Measurements from ENCODE around the gene RIC3. TPM values are rescaled to one million over a fixed set of nuclear protein-coding genes. Genes with fewer than 3 reads are reported as not detected.

The RIC3 gene
- total RNA-seq, 1 experiment from 2014 or later, result not detected

- Histone ChIP-seq H3F3A (ENCODE audit: low read length, unreplicated experiment) (no peaks in the 10 kb centered on the region), H3K79me2 (ENCODE audit: low read length) (no peaks in the 10 kb centered on the region), H2AFZ (ENCODE audit: low read length) (no peak overlapping the region), H3K27me3 (ENCODE audit: low read length) (no peaks in the 10 kb centered on the region), H3K36me3 (ENCODE audit: low read depth, low read length) (no peaks in the 10 kb centered on the region), H3K27ac (ENCODE audit: low read length) (no peak overlapping the region), H3K9me3 (ENCODE audit: low read length) (no peaks in the 10 kb centered on the region), H3K4me1 (ENCODE audit: insufficient read depth, low read length) (no peaks in the 10 kb centered on the region), H4K20me1 (ENCODE audit: low read length) (no peaks in the 10 kb centered on the region), H3K9me2 (replicated peaks; ENCODE audit: low read length) (no peaks in the 10 kb centered on the region), H3K9ac (ENCODE audit: low read length) (no peak overlapping the region), H3K4me3 (ENCODE audit: low read length) (no peak overlapping the region), H3K4me2 (ENCODE audit: low read length) (no peak overlapping the region)
- DNase-seq, result no peak
- CTCF ChIA-PET, result no interaction called here
- POLR2A ChIA-PET (ENCODE audit: unreplicated experiment), result no interaction called here
- BruUV-seq (replicated peaks), result no TSS peak
- intact Hi-C loops (cut with micrococcal nuclease), result no loop called here
- TF ChIP-seq CTCF (conservative IDR thresholded peaks at IDR 0.05; ENCODE audit: low read depth, low read length) (no peak), EZH2phosphoT487 (IDR thresholded peaks at IDR 0.05; ENCODE audit: borderline replicate concordance, low read length) (no peak), EZH2 (IDR thresholded peaks at IDR 0.05; ENCODE audit: low read length, unreplicated experiment) (no peak)
- no peak for ATAC-seq
Measured at GRCh38 chr11:8060801-8061554, 107.8 kb downstream of the RIC3 start.

GRCh38 chr11:8060146-8060719, 108.6 kb downstream of the RIC3 start:
- no peak overlapping the region for H3K27ac ChIP-seq (ENCODE audit: low read length)
- TF ChIP-seq EZH2 (IDR thresholded peaks at IDR 0.05; ENCODE audit: low read length, unreplicated experiment) (no peak), EZH2phosphoT487 (IDR thresholded peaks at IDR 0.05; ENCODE audit: borderline replicate concordance, low read length) (no peak), CTCF (conservative IDR thresholded peaks at IDR 0.05; ENCODE audit: low read depth, low read length) (no peak)
- H2AFZ ChIP-seq (ENCODE audit: low read length), result no peak overlapping the region
- H3K36me3 ChIP-seq (ENCODE audit: low read depth, low read length), result no peaks in the 10 kb centered on the region
- no peaks in the 10 kb centered on the region for H3K27me3 ChIP-seq (ENCODE audit: low read length)
- intact Hi-C loops (cut with micrococcal nuclease), result no loop called here
- no peaks in the 10 kb centered on the region for H3K79me2 ChIP-seq (ENCODE audit: low read length)
- POLR2A ChIA-PET (ENCODE audit: unreplicated experiment), result no interaction called here
- no peaks in the 10 kb centered on the region for H3K4me1 ChIP-seq (ENCODE audit: insufficient read depth, low read length)
- H3K4me2 ChIP-seq (ENCODE audit: low read length), result no peak overlapping the region
- no peaks in the 10 kb centered on the region for H3F3A ChIP-seq (ENCODE audit: low read length, unreplicated experiment)
- BruUV-seq (replicated peaks), result no TSS peak
- H4K20me1 ChIP-seq (ENCODE audit: low read length), result no peaks in the 10 kb centered on the region
- DNase-seq (no peak), ATAC-seq (no peak)
- H3K9me3 ChIP-seq (ENCODE audit: low read length), result no peaks in the 10 kb centered on the region
- no peaks in the 10 kb centered on the region for H3K9me2 ChIP-seq (replicated peaks; ENCODE audit: low read length)
- no peak overlapping the region for H3K4me3 ChIP-seq (ENCODE audit: low read length)
- H3K9ac ChIP-seq (ENCODE audit: low read length), result no peak overlapping the region
- CTCF ChIA-PET, result no interaction called here

- no peak overlapping the region for H3K9ac ChIP-seq (ENCODE audit: low read length)
- H3K27ac ChIP-seq (ENCODE audit: low read length), result no peak overlapping the region
- no TSS peak for BruUV-seq (replicated peaks)
- no peaks in the 10 kb centered on the region for H3F3A ChIP-seq (ENCODE audit: low read length, unreplicated experiment)
- DNase-seq, result no peak
- no peak for TF ChIP-seq CTCF (conservative IDR thresholded peaks at IDR 0.05; ENCODE audit: low read depth, low read length)
- TF ChIP-seq EZH2phosphoT487 (IDR thresholded peaks at IDR 0.05; ENCODE audit: borderline replicate concordance, low read length), result no peak
- no peak for TF ChIP-seq EZH2 (IDR thresholded peaks at IDR 0.05; ENCODE audit: low read length, unreplicated experiment)
- no peaks in the 10 kb centered on the region for H3K4me1 ChIP-seq (ENCODE audit: insufficient read depth, low read length)
- ChIA-PET CTCF (no interaction called here), POLR2A (ENCODE audit: unreplicated experiment) (no interaction called here)
- no peak overlapping the region for H3K4me3 ChIP-seq (ENCODE audit: low read length)
- H3K27me3 ChIP-seq (ENCODE audit: low read length), result no peaks in the 10 kb centered on the region
- no peak overlapping the region for H3K4me2 ChIP-seq (ENCODE audit: low read length)
- no peaks in the 10 kb centered on the region for H3K79me2 ChIP-seq (ENCODE audit: low read length)
- no peaks in the 10 kb centered on the region for H3K9me3 ChIP-seq (ENCODE audit: low read length)
- ATAC-seq, result no peak
- no peak overlapping the region for H2AFZ ChIP-seq (ENCODE audit: low read length)
- no peaks in the 10 kb centered on the region for H3K36me3 ChIP-seq (ENCODE audit: low read depth, low read length)
- no peaks in the 10 kb centered on the region for H4K20me1 ChIP-seq (ENCODE audit: low read length)
- H3K9me2 ChIP-seq (replicated peaks; ENCODE audit: low read length), result no peaks in the 10 kb centered on the region
- intact Hi-C loops (cut with micrococcal nuclease), result no loop called here
Measured at GRCh38 chr11:8059571-8060011, 109.2 kb downstream of the RIC3 start.
